Stimulated activated CD8-positive, alpha-beta memory T cell treated with anti-CD3 and anti-CD28 coated beads, Interleukin-12 subunit alpha, Interleukin-12 subunit beta, amount 100 ng/mL, for 4 hours (primary cell): Measurements from ENCODE around the gene RANBP1.

Source experiments
- DNase-seq: peaks from one replicate; pipeline ENCODE4 v3.0.0-alpha.2; 2020; ENCODE audit warnings: low read depth

Gene RANBP1

DNA sequence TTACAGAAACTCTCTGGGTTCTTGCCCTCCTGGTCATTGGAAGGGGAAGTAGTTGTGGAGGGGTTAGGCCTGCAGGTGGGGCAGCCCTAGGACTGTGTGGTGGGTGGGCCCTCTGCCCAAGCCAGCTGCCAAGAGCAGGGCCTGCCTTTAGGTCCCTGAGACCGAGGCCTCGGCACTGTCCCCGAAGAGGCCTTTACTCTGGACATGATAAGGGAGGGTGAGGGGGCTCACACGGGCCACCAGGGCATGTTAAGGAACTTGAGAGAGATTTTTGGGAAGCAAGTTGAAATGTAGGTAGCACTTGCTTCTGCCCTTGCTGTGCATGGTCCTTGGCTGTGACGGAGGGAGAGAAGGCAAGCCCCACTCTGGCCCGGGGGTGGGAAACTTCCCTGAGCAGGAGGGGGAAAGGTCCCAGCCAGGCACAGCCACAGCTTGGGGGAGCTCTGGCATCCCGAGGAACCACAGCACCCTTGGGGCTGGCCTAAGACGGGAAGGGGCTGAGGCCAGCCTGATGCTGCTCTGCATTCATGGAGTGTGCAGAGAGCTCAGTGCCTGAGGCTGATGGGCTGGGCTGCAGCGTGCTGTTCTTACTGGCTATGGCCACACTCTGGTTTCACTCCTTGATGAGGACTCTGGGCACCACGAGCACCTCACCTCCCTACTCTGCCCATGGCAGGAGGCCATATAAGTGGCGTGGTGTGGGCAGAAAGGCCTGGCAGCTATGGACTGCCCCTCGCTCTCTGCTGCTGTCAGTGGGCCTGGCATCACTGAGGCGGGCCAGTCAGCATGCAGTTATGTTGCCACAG lies 7.8 kb upstream of the RANBP1 start:
- no peak for DNase-seq

DNA sequence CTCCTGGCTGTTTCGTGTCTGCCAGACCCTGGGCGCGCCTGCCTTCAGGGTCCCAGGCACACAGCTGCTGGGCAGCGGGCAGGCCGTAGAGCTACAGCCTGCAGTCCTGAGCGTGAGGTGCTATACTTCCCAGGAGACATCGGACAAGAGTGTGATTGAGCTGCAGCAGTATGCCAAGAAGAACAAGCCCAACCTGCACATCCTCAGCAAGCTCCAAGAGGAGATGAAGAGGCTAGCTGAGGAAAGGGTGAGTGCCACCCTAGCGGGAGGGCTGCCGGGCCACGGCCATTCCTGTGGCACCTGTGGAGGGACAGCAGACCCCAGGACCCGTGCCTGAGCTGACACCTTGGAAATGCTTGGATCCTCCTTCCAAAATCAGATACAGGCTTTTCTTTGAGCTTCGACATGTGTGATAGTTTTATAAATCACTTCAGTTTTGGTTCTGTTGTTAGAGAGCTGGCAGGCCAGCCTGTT lies 7.1 kb upstream of the RANBP1 start:
- DNase-seq = no peak

DNA sequence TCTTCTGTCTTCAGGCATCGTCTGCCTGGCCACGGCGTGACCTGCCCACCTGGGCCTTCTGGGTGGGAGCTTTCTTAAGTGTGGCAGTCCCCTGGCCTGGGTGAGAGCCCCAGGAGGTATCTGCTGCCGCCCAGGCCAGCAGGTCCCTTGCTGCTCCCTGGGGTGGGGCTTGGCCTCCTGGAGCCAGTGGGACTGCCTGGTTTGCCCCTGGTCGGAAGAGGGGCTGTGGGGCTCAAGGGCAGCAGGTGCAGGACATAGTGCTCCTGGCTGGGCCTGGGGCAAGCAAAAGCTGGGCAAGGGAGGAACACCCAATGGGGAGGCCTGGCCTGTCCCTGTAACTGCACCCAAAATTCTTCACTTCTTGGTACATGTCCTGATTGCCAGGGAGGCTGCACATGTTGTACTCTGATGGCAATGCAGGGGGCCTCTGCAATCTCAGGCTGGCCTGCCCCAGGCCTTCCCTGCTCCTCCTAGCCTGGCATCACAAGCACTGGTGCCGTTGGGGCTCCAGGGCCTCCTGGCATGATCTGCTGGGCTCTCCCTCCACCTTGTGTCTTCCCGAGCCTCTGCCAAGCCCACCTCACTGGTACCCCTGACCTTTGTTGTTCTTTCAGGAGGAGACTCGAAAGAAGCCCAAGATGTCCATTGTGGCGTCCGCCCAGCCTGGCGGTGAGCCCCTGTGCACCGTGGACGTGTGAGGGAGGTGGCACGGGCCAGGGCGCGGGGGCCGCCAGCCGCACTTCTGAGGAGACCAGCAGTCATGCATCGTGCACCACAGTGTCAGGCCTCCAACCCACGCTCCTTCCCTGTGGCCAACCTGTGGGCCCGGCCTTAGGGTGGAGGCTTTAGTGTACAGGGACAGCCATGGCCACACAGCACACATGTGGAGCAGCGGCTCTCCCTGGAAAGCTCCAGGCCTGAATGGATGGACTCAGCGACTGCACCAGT lies 6.2 kb upstream of the RANBP1 start:
- DNase-seq = no peak

- no peak for DNase-seq
These were observed 5.4 kb upstream of the RANBP1 start for GRCh38 chr22:20110359-20110985.

DNA sequence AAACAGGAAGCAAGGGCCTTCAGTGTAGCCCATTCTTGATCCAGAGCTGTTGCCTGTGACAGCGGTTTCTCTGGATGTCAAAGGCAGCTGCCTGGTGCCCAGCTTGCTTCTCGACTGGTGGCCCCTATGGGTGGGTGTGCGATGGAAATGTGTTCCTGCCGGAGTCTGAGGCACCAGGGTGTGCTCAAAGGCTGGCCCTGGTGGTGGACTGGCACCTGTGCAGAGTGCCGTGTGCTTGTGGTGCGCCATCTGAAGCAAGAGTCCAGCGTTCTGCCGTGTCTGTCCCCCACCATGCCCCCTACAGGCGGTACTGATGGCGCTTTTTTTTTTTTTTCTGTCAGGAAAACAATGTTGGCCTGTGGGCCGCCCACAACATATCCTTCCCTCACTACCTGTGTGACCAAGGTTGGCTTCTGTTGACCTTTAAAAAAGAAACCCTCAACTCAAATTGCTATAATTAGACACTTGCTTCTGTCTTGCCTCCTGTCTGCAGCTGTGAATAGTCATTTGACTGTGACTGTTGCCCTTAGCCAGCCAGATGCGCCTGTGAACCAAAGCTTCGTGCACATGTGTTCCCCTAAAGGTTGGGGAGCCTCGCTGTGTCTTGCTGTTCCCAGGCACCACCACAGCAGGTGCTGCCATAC lies 4.7 kb upstream of the RANBP1 start:
- no peak for DNase-seq

- DNase-seq = no peak
These were observed 3.9 kb upstream of the RANBP1 start for GRCh38 chr22:20111689-20112622.

GRCh38 chr22:20112623-20113511 lies 3.0 kb upstream of the RANBP1 start:
- DNase-seq = no peak

DNA sequence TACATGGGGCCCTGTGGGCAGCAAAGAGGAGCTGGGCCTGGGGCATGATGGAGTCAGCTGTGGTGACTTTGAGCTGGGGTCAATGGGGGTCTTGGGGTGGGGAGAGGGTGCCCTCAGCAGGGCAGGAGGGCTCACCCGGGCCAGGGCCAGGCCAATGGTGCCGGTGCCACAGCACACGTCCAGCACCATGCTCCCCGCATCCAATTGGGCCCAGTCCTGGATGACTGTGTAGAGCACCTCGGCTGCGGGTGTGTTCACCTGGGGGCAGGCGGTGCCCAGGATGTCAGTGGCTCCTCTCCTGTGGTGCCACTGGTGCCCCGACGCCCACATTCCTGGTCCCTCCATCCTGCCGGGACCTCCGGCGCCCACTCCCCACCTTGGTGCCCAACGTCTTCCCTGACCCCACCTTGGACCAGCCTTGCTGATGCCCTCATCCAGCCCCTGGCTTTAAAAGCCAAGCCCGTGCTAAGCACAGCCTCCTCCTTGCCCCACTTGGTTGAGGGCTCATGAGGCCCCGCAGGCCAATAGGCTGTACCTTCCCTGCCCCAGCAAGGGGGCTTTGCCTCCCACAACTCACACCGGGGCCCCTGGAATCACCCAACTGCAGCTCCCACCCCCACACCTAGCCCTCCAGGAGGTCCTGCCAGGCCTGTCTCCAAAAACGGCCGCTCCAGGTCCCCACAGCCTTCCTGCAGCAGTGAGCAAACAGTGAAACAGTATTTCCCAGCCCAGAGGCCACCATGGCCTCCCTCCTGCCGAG lies 2.2 kb upstream of the RANBP1 start:
- no peak for DNase-seq

DNA sequence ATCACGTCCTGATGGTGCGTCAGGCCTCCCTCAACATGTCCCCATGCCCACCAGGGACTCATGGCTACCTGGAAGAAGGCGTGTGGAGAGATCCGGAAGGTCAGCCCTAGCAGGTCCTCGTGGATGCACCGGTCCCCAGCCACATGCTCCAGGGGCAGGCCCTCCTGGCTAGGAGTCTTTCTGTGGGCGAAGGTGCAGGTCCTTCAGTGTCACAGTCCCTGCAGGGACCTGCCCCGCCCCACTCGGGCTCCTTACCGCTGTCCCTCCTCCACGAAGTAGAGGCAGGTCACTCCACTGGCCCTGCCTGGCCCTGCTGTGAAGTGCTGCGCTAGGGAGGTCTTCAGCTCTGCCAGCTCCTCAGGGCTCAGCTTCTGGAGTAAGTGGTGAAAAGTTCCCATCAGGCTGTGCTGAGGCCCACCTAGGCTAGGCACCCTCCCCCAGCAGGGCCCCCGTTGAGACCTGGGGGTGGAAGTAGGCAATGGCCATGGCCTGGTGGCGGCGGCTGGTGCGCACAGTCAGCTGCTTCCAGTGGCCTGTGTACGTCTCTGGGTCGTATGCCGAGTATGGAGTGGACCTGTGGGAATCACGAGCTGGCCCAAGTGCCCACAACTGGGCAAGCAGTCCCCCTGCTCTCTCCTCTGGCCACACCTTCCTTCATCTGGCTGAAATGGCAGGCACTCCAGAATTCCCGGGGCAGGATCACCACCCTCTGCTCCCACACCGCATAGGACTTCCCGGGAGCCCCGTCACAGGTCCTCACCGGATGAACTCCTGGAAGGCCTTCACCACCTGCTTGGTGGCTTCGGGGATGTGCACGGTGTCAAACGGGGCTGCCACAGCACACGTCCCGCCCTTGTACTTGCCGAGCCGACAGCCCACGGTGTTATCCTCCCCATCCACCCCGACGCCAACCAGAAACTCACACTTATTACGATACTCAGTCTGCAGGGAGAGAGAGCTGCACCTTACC lies 1.1 kb upstream of the RANBP1 start:
- DNase-seq = no peak

- DNase-seq = no peak
These were observed 559 bp downstream of the RANBP1 start for GRCh38 chr22:20116376-20116950.

- DNase-seq = peak; percentile 96
These were observed 1.2 kb downstream of the RANBP1 start, which contains the start of gene TRMT2A for GRCh38 chr22:20116951-20117632. Gene TRMT2A, minus strand, starts transcription at chr22:20117226. Its CDS starts 320 bp downstream, at chr22:20116906.

DNA sequence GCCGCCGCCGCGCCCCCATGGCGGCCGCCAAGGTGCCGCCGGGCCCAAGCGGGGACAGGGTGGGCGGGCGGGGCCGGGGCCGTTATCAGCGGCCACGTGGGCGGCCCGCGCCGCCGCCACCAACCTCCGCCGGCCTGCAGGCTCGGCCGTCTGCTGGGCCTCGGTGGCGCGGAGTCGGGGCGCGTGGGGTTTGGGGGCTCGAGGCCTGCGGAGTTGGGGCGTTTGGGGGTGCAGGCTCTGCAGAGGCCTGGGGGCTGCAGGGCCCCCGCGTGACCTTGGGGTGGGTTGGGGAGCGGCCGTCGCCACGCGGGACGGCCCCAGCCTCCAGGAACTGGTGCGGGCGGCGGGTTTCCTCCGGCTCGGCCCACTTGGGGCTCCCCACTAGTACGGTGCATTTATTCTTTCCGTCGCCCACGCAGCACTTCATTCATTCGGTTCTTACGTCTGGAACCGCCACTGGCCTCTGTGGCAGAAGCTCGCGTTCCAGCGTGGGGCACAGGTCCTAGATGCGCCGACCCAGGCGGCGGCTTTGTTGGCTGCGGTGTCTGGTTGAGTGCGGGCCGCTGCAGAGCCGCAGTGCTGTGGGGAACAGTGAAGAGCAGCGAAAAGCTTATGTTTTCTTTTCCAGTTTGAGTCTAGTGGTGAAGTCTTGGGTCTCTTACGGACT lies 1.9 kb downstream of the RANBP1 start:
- peak; percentile 60 for DNase-seq

DNA sequence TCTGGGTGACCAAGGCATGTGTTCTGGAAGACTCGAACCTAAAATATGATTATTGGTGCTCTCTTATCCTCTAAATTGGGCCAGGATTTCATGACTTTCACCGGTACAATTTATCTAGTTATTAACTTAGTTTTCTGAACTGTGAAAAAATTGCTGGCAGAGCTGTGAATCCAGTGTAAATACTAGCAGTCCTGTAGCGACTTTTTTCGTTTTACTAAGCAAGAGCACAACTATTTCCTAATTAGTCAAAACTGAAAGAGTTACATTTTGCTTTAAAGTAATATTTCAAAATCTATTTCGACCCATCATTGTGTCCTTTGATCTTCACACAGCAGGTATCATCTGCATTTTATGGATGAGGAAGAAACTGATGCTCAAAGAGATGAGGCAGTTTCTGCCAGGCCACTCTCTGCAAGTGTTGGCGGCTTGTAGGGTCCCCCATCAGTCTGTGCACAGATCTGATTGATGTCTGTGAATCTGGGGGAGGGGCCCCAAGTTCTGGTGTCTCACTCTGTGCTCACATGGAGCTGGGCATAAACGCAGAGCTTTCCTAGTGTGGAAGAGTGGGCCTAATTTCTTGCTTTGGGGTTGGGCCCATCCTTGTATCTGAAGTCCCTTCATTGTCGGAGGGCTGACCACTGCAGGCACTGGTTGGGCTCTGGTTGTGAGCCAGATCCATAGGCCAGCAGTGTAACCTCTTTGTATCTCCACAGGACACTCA lies 2.6 kb downstream of the RANBP1 start:
- DNase-seq = no peak

- no peak for DNase-seq
These were observed 6.0 kb downstream of the RANBP1 start for GRCh38 chr22:20121856-20122415.
